A673 (cell line): ENCODE results near the gene CTNNA2. TPM values are rescaled to one million over a fixed set of nuclear protein-coding genes. Genes with fewer than 3 reads are reported as not detected.

Experiments
- BruUV-seq: library from RNA; stranded (reverse); fragments of 400-500 nt; replicated peaks from 2 replicates; lab custom pipeline; 2021; lab: Mats Ljungman, UMichigan
- CTCF ChIA-PET: fragments of 300-600 bp; sonication (Branson Sonifier 250); formaldehyde crosslinking; loops from one replicate; lab custom pipeline; 2022; ENCODE audit warnings: antibody characterized with exemption; lab: Charles Lee
- POLR2A ChIA-PET: fragments of 300-600 bp; sonication (Branson Sonifier 250); formaldehyde crosslinking; loops from one replicate; lab custom pipeline; 2022; ENCODE audit warnings: antibody characterized with exemption; ENCODE audit not compliant: low non-redundant PET; lab: Charles Lee
- DNase-seq: peaks from one replicate; pipeline ENCODE4 v3.0.0-alpha.2; 2015; ENCODE audit warnings: low spot score
- H3K27ac ChIP-seq: fragments of 200-600 bp; sonication (generic); 2 replicates; pipeline ENCODE4 v1.5.1; 2016; ENCODE audit warnings: mixed run types, low read depth, mild to moderate bottlenecking, mixed read lengths, antibody characterized with exemption, low read length; ENCODE audit not compliant: poor library complexity, severe bottlenecking
- H3K27me3 ChIP-seq: fragments of 200-600 bp; sonication (generic); replicated peaks from 2 replicates; pipeline ENCODE4 v1.6.1; 2017; ENCODE audit warnings: mixed run types, low read depth, mild to moderate bottlenecking, mixed read lengths, antibody characterized with exemption, low read length; ENCODE audit not compliant: insufficient read depth, poor library complexity
- H3K36me3 ChIP-seq: fragments of 200-600 bp; sonication (generic); 2 replicates; pipeline ENCODE4 v1.6.1; 2016; ENCODE audit warnings: mixed run types, mild to moderate bottlenecking, mixed read lengths, antibody characterized with exemption, low read length; ENCODE audit not compliant: insufficient read depth, poor library complexity, severe bottlenecking
- H3K4me1 ChIP-seq: fragments of 200-600 bp; sonication (generic); 2 replicates; pipeline ENCODE4 v1.6.1; 2017; ENCODE audit warnings: mixed run types, mild to moderate bottlenecking, mixed read lengths, antibody characterized with exemption, low read length; ENCODE audit not compliant: insufficient read depth, poor library complexity, severe bottlenecking
- H3K4me3 ChIP-seq: fragments of 200-600 bp; sonication (generic); 2 replicates; pipeline ENCODE4 v1.5.1; 2016; ENCODE audit warnings: low read depth, mixed run types, mild to moderate bottlenecking, mixed read lengths, low read length; ENCODE audit not compliant: poor library complexity, severe bottlenecking
- H3K9me3 ChIP-seq: fragments of 200-600 bp; sonication (generic); 2 replicates; pipeline ENCODE4 v1.6.1; 2016; ENCODE audit warnings: mixed run types, low read depth, mild to moderate bottlenecking, mixed read lengths, antibody characterized with exemption, low read length; ENCODE audit not compliant: poor library complexity, severe bottlenecking
- EZH2 ChIP-seq: fragments of 200-600 bp; sonication (generic); IDR thresholded peaks from 2 replicates; pipeline ENCODE4 v1.6.1; 2017; ENCODE audit warnings: borderline replicate concordance, low read depth, mild to moderate bottlenecking, mixed read lengths, antibody characterized with exemption, low read length; ENCODE audit not compliant: poor library complexity, severe bottlenecking
- intact Hi-C: fragments of 100-400 bp; cut with micrococcal nuclease; formaldehyde crosslinking; loops from one replicate; pipeline ENCODE4 v1.10.0; 2022; ENCODE audit not compliant: unreplicated experiment
- total RNA-seq: library from RNA; stranded (reverse); gene quantifications from 2 replicates; pipeline ENCODE4 v1.2.3, GENCODE V29; 2021
- TF ChIP-seq, protein P1 (sequence below): fragments of 300-800, 200-600 bp; sonication (generic); conservative IDR thresholded peaks from 2 replicates; pipeline ENCODE4 v1.5.1; 2017; ENCODE audit warnings: low read depth, mild to moderate bottlenecking, antibody characterized with exemption, low read length, moderate library complexity, mixed read lengths

The CTNNA2 gene
- total RNA-seq, 1 experiment from 2014 or later, result not detected

DNA sequence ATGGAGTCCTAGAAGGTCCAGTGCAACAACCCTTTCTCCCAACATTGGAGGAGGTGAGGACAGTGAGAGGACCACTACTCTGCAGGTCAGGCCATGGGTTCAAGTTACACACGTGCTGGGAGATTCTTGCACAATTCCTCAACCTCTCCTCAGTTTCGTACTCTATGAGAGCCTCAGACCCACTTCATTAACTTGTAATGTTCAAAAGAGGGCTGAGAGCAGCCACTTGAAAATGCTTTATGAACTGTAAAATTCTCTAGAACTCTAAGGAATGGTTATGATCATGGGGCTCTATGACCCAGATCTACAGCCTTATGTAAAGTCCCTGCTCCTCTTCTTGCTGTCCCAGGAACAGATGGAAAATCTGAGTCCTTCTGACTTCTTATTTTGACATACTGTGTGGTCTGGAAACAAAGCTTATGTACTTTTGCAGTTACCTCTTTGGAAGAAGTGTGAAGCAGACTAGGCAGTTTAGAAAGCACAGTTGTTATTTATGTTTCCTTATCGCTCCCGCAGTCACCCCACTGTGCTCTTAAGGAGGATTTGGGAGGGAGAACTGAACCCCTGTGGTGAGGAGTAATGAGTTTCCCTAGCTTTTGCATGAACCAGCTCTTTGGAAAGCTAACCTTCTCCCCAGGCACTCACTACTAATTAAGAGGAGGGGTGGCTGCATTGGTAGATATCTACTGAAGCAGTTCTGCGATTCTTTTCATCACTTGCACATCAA, 495.1 kb downstream of the CTNNA2 start:
- no peaks in the 10 kb centered on the region for H3K4me1 ChIP-seq
- POLR2A ChIA-PET, result no interaction called here
- no TSS peak for BruUV-seq
- no peak for TF ChIP-seq EZH2
- TF ChIP-seq, protein P1, sequence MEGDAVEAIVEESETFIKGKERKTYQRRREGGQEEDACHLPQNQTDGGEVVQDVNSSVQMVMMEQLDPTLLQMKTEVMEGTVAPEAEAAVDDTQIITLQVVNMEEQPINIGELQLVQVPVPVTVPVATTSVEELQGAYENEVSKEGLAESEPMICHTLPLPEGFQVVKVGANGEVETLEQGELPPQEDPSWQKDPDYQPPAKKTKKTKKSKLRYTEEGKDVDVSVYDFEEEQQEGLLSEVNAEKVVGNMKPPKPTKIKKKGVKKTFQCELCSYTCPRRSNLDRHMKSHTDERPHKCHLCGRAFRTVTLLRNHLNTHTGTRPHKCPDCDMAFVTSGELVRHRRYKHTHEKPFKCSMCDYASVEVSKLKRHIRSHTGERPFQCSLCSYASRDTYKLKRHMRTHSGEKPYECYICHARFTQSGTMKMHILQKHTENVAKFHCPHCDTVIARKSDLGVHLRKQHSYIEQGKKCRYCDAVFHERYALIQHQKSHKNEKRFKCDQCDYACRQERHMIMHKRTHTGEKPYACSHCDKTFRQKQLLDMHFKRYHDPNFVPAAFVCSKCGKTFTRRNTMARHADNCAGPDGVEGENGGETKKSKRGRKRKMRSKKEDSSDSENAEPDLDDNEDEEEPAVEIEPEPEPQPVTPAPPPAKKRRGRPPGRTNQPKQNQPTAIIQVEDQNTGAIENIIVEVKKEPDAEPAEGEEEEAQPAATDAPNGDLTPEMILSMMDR, result no peak
- no peaks in the 10 kb centered on the region for H3K9me3 ChIP-seq
- CTCF ChIA-PET, result no interaction called here
- peaks cover 12% of the 10 kb centered on the region for H3K27me3 ChIP-seq
- H3K27ac ChIP-seq, result no peak overlapping the region
- intact Hi-C loops, result no loop called here
- no peak overlapping the region for H3K4me3 ChIP-seq
- H3K36me3 ChIP-seq, result no peaks in the 10 kb centered on the region
- peak; percentile 46 for DNase-seq

DNA sequence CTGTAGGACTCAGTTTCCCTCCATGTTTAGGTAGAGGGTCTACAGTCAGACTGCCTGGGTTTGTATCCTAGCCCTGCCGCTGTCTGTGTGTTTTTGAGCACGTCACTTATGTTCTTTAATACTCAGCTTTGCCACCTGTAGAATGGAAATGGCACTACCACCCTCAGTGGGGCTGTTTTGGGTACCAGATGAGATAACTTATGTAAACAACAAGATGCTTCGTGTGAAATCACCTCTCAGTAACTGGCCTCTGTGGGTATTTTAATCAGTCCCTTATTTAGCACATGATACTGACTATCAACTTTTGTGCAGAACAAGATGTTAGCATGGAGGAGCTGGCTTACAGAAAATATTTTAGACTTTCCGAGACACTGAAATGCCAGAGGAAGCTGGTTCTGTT, 495.7 kb downstream of the CTNNA2 start:
- BruUV-seq, result no TSS peak
- H3K27me3 ChIP-seq, result peaks cover 12% of the 10 kb centered on the region
- no peaks in the 10 kb centered on the region for H3K4me1 ChIP-seq
- CTCF ChIA-PET, result no interaction called here
- H3K4me3 ChIP-seq, result no peak overlapping the region
- no peak for DNase-seq
- TF ChIP-seq, protein P1, result no peak
- TF ChIP-seq EZH2, result no peak
- H3K9me3 ChIP-seq, result no peaks in the 10 kb centered on the region
- H3K27ac ChIP-seq, result no peak overlapping the region
- POLR2A ChIA-PET, result no interaction called here
- no peaks in the 10 kb centered on the region for H3K36me3 ChIP-seq
- intact Hi-C loops, result no loop called here

DNA sequence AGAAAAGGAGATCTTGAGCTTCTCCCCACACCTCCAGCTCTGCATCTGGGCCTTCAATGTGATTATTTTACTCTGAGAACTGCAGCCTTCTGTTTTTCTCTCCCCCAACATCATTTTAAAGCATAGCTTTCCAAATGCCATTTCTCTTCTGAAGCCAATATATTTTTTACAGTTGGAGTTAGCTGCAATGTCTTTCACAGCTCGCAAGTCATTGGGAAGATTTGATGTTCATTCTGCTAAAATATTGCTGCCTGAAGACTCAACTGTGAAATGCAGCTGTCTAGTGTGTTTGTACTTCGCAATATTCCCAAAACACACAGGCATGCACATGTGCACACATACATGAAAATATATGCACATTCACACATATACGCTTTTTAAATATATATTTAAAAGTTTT, 496.4 kb downstream of the CTNNA2 start:
- intact Hi-C loops, result no loop called here
- DNase-seq, result no peak
- POLR2A ChIA-PET, result no interaction called here
- Histone ChIP-seq H3K27me3 (peaks cover 15% of the 10 kb centered on the region), H3K36me3 (no peaks in the 10 kb centered on the region), H3K4me3 (no peak overlapping the region), H3K27ac (no peak overlapping the region), H3K4me1 (no peaks in the 10 kb centered on the region), H3K9me3 (no peaks in the 10 kb centered on the region)
- BruUV-seq, result no TSS peak
- CTCF ChIA-PET, result no interaction called here
- TF ChIP-seq, protein P1, result no peak
- TF ChIP-seq EZH2, result no peak
